ENCODE measurements around the gene HYI. TPM values are rescaled to one million over a fixed set of nuclear protein-coding genes. Genes with fewer than 3 reads are reported as not detected.

HYI gene
- total RNA-seq, 1 donor from 2014 or later = 72.6 TPM

GRCh38 chr1:43491061-43491460, 37.3 kb upstream of the HYI start:
- Histone ChIP-seq H3K9me3 (peaks cover 7% of the 10 kb centered on the region), H3K36me3 (no peaks in the 10 kb centered on the region), H3K4me3 (no peak overlapping the region), H3K4me1 (peaks cover 8% of the 10 kb centered on the region), H3K27me3 (no peaks in the 10 kb centered on the region), H3K27ac (no peak overlapping the region)
- no peak for TF ChIP-seq CTCF (IDR thresholded peaks at IDR 0.05)
- ATAC-seq = no peak
- no peak for DNase-seq
- intact Hi-C loops (cut with DNase I) = no loop called here

GRCh38 chr1:43488165-43488564, 34.4 kb upstream of the HYI start:
- H3K9me3 ChIP-seq = peaks cover 7% of the 10 kb centered on the region
- intact Hi-C loops (cut with DNase I) = no loop called here
- H3K36me3 ChIP-seq = no peaks in the 10 kb centered on the region

GRCh38 chr1:43484367-43484766, 30.6 kb upstream of the HYI start:
- Histone ChIP-seq H3K4me3 (no peak overlapping the region), H3K9me3 (no peaks in the 10 kb centered on the region), H3K27me3 (no peaks in the 10 kb centered on the region), H3K36me3 (no peaks in the 10 kb centered on the region), H3K27ac (no peak overlapping the region), H3K4me1 (peaks cover 7% of the 10 kb centered on the region)
- TF ChIP-seq CTCF (IDR thresholded peaks at IDR 0.05) = no peak
- intact Hi-C loops (cut with DNase I) = no loop called here
- DNase-seq (no peak), ATAC-seq (no peak)

More at GRCh38 chr1:43488165-43488564, 34.4 kb upstream of the HYI start:
- DNase-seq (no peak), ATAC-seq (no peak)
- Histone ChIP-seq H3K4me1 (peaks cover 5% of the 10 kb centered on the region), H3K27me3 (no peaks in the 10 kb centered on the region), H3K4me3 (no peak overlapping the region), H3K27ac (no peak overlapping the region)
- TF ChIP-seq CTCF (IDR thresholded peaks at IDR 0.05) = no peak

GRCh38 chr1:43482215-43482614, 28.5 kb upstream of the HYI start:
- TF ChIP-seq CTCF (IDR thresholded peaks at IDR 0.05) = no peak
- ATAC-seq (peak; percentile 14), DNase-seq (no peak)
- H3K4me3 ChIP-seq = no peak overlapping the region
- intact Hi-C loops (cut with DNase I) = no loop called here
- H3K4me1 ChIP-seq = peaks cover 7% of the 10 kb centered on the region
- no peaks in the 10 kb centered on the region for H3K36me3 ChIP-seq
- H3K27me3 ChIP-seq = no peaks in the 10 kb centered on the region
- H3K27ac ChIP-seq = peak overlapping the region; percentile 44
- H3K9me3 ChIP-seq = no peaks in the 10 kb centered on the region

GRCh38 chr1:43481491-43481890, 27.8 kb upstream of the HYI start:
- intact Hi-C loops (cut with DNase I) = no loop called here
- Histone ChIP-seq H3K36me3 (no peaks in the 10 kb centered on the region), H3K27me3 (no peaks in the 10 kb centered on the region), H3K4me1 (peaks cover 7% of the 10 kb centered on the region), H3K27ac (no peak overlapping the region), H3K9me3 (no peaks in the 10 kb centered on the region), H3K4me3 (no peak overlapping the region)
- DNase-seq (no peak), ATAC-seq (no peak)
- no peak for TF ChIP-seq CTCF (IDR thresholded peaks at IDR 0.05)

- DNase-seq = no peak
- H3K9me3 ChIP-seq = no peaks in the 10 kb centered on the region
- TF ChIP-seq CTCF (IDR thresholded peaks at IDR 0.05) = no peak
- H3K27me3 ChIP-seq = no peaks in the 10 kb centered on the region
- H3K4me3 ChIP-seq = no peak overlapping the region
- H3K4me1 ChIP-seq = peaks cover 7% of the 10 kb centered on the region
- intact Hi-C loops (cut with DNase I) = no loop called here
- no peaks in the 10 kb centered on the region for H3K36me3 ChIP-seq
- H3K27ac ChIP-seq = no peak overlapping the region
- no peak for ATAC-seq
Observed at GRCh38 chr1:43479414-43479813, 25.7 kb upstream of the HYI start.

Measured in upper lobe of right lung (tissue), 1 donor.